Stimulated activated naive B cell treated with anti-CD40 and anti-IgM and Interleukin-4, amounts not matched to agents 10 μg/mL and 1 μg/mL and 100 μg/mL, for 72 hours (primary cell): ENCODE results near the gene SRP54.

Source experiments
- ATAC-seq, 2 donors: fragments of 150-1000 bp; cut with Tn5 transposase; replicated peaks; 2 replicates each; pipeline ENCODE4 v1.10.0; 2021; ENCODE audit warnings: moderate library complexity in 1 of 2
- DNase-seq: peaks from one replicate; pipeline ENCODE4 v3.0.0; 2021
- H3K27ac Mint-ChIP-seq: one replicate; pipeline ENCODE4 v1.8.0; 2022; ENCODE audit warnings: mild to moderate bottlenecking, mixed read lengths
- H3K27me3 Mint-ChIP-seq, 2 donors: one replicate each; pipeline ENCODE4 v1.8.0; 2022; ENCODE audit warnings: mixed read lengths in 2 of 2
- H3K36me3 Mint-ChIP-seq, 2 donors: one replicate each; pipeline ENCODE4 v1.8.0; 2022; ENCODE audit warnings: mixed read lengths in 2 of 2, mild to moderate bottlenecking in 1 of 2
- H3K4me1 Mint-ChIP-seq, 2 donors: one replicate each; pipeline ENCODE4 v1.8.0; 2022; ENCODE audit warnings: mixed read lengths in 2 of 2, mild to moderate bottlenecking in 1 of 2
- H3K4me3 Mint-ChIP-seq, 2 donors: one replicate each; pipeline ENCODE4 v1.8.0; 2022; ENCODE audit warnings: mild to moderate bottlenecking in 2 of 2, mixed read lengths in 2 of 2, moderate library complexity in 1 of 2
- H3K9me3 Mint-ChIP-seq, 2 donors: one replicate each; pipeline ENCODE4 v1.8.0; 2022; ENCODE audit warnings: mixed read lengths in 2 of 2, mild to moderate bottlenecking in 1 of 2

Gene SRP54

GRCh38 chr14:34966413-34966812, 16.4 kb upstream of the SRP54 start:
- Mint-ChIP-seq H3K36me3 (peaks cover 7 to 15% of the 10 kb centered on the region in 2 donors), H3K27me3 (no peaks in the 10 kb centered on the region), H3K4me1 (peaks cover 3 to 13% of the 10 kb centered on the region in 2 donors), H3K27ac (no peak overlapping the region), H3K9me3 (no peaks in the 10 kb centered on the region), H3K4me3 (no peak overlapping the region)
- DNase-seq, result no peak
- ATAC-seq, result peak; percentile 94 to 97

- H3K4me3 Mint-ChIP-seq, result no peak overlapping the region
- H3K4me1 Mint-ChIP-seq, result peaks cover 10 to 29% of the 10 kb centered on the region in 2 donors
- DNase-seq, result no peak
- H3K36me3 Mint-ChIP-seq, result peaks cover 4 to 15% of the 10 kb centered on the region in 2 donors
- H3K27ac Mint-ChIP-seq, result no peak overlapping the region
- no peaks in the 10 kb centered on the region for H3K9me3 Mint-ChIP-seq
- no peak for ATAC-seq
- H3K27me3 Mint-ChIP-seq, result no peaks in the 10 kb centered on the region
Measured at GRCh38 chr14:34970665-34971064, 12.1 kb upstream of the SRP54 start.

- peaks cover 11 to 25% of the 10 kb centered on the region in 2 donors for H3K4me1 Mint-ChIP-seq
- ATAC-seq, result no peak
- peaks cover 4 to 15% of the 10 kb centered on the region in 2 donors for H3K36me3 Mint-ChIP-seq
- H3K4me3 Mint-ChIP-seq, result no peak overlapping the region
- H3K27me3 Mint-ChIP-seq, result no peaks in the 10 kb centered on the region
- DNase-seq, result no peak
- no peak overlapping the region for H3K27ac Mint-ChIP-seq
- H3K9me3 Mint-ChIP-seq, result no peaks in the 10 kb centered on the region
Measured at GRCh38 chr14:34971381-34971780, 11.4 kb upstream of the SRP54 start.

- no peaks in the 10 kb centered on the region for H3K27me3 Mint-ChIP-seq
- no peak overlapping the region for H3K4me3 Mint-ChIP-seq
- peaks cover 4 to 14% of the 10 kb centered on the region in 2 donors for H3K36me3 Mint-ChIP-seq
- ATAC-seq, result no peak
- no peaks in the 10 kb centered on the region for H3K9me3 Mint-ChIP-seq
- peaks cover 10 to 23% of the 10 kb centered on the region in 2 donors for H3K4me1 Mint-ChIP-seq
- DNase-seq, result no peak
- peak overlapping the region; percentile 6 for H3K27ac Mint-ChIP-seq
Measured at GRCh38 chr14:34971801-34972200, 11.0 kb upstream of the SRP54 start.

GRCh38 chr14:34978444-34978843, 4.3 kb upstream of the SRP54 start:
- H3K4me1 Mint-ChIP-seq, result peaks cover 7 to 16% of the 10 kb centered on the region in 2 donors
- DNase-seq (no peak), ATAC-seq (no peak)
- no peak overlapping the region for H3K27ac Mint-ChIP-seq
- H3K4me3 Mint-ChIP-seq, result no peak overlapping the region
- no peaks in the 10 kb centered on the region for H3K9me3 Mint-ChIP-seq
- no peaks in the 10 kb centered on the region for H3K27me3 Mint-ChIP-seq
- H3K36me3 Mint-ChIP-seq, result peaks cover 1 to 5% of the 10 kb centered on the region in 2 donors

- H3K9me3 Mint-ChIP-seq, result no peaks in the 10 kb centered on the region
- H3K36me3 Mint-ChIP-seq, result peaks cover 5 to 16% of the 10 kb centered on the region in 2 donors
- no peaks in the 10 kb centered on the region for H3K27me3 Mint-ChIP-seq
- no peak overlapping the region for H3K4me3 Mint-ChIP-seq
- ATAC-seq (no peak), DNase-seq (no peak)
- peaks cover 8 to 11% of the 10 kb centered on the region in 2 donors for H3K4me1 Mint-ChIP-seq
- H3K27ac Mint-ChIP-seq, result no peak overlapping the region
Measured at GRCh38 chr14:34980337-34980900, 2.4 kb upstream of the SRP54 start.

- peak; percentile 37 for DNase-seq
Measured at GRCh38 chr14:34981743-34982420, 910 bp upstream of the SRP54 start.

GRCh38 chr14:34983148-34983760, 462 bp downstream of the SRP54 start:
- Mint-ChIP-seq H3K9me3 (no peaks in the 10 kb centered on the region), H3K36me3 (peaks cover 7 to 29% of the 10 kb centered on the region in 2 donors), H3K4me3 (no peak overlapping the region), H3K27ac (no peak overlapping the region), H3K27me3 (no peaks in the 10 kb centered on the region), H3K4me1 (peaks cover 7 to 9% of the 10 kb centered on the region in 2 donors)
- ATAC-seq, result peak; percentile 29
- no peak for DNase-seq

More at GRCh38 chr14:34981743-34982420, 910 bp upstream of the SRP54 start:
- Mint-ChIP-seq H3K36me3 (peaks cover 7 to 26% of the 10 kb centered on the region in 2 donors), H3K4me1 (peaks cover 6 to 7% of the 10 kb centered on the region in 2 donors), H3K27me3 (no peaks in the 10 kb centered on the region), H3K4me3 (no peak overlapping the region), H3K9me3 (no peaks in the 10 kb centered on the region), H3K27ac (no peak overlapping the region)
- ATAC-seq, result peak; percentile 24 to 38

- ATAC-seq (no peak), DNase-seq (no peak)
- Mint-ChIP-seq H3K27me3 (no peaks in the 10 kb centered on the region), H3K4me3 (no peak overlapping the region), H3K27ac (peak overlapping the region; percentile 86), H3K9me3 (no peaks in the 10 kb centered on the region), H3K4me1 (peaks cover 7 to 9% of the 10 kb centered on the region in 2 donors), H3K36me3 (peaks cover 7 to 29% of the 10 kb centered on the region in 2 donors)
Measured at GRCh38 chr14:34983786-34984185, 994 bp downstream of the SRP54 start.

GRCh38 chr14:34985740-34986139, 2.9 kb downstream of the SRP54 start:
- no peak overlapping the region for H3K4me3 Mint-ChIP-seq
- peaks cover 5 to 25% of the 10 kb centered on the region in 2 donors for H3K36me3 Mint-ChIP-seq
- H3K4me1 Mint-ChIP-seq, result peaks cover 8 to 11% of the 10 kb centered on the region in 2 donors
- DNase-seq (no peak), ATAC-seq (no peak)
- no peaks in the 10 kb centered on the region for H3K9me3 Mint-ChIP-seq
- no peaks in the 10 kb centered on the region for H3K27me3 Mint-ChIP-seq
- no peak overlapping the region for H3K27ac Mint-ChIP-seq

GRCh38 chr14:34987180-34987579, 4.4 kb downstream of the SRP54 start:
- H3K9me3 Mint-ChIP-seq, result no peaks in the 10 kb centered on the region
- no peaks in the 10 kb centered on the region for H3K27me3 Mint-ChIP-seq
- no peak overlapping the region for H3K4me3 Mint-ChIP-seq
- H3K36me3 Mint-ChIP-seq, result peaks cover 7 to 30% of the 10 kb centered on the region in 2 donors
- peaks cover 10 to 17% of the 10 kb centered on the region in 2 donors for H3K4me1 Mint-ChIP-seq
- no peak overlapping the region for H3K27ac Mint-ChIP-seq
- DNase-seq (no peak), ATAC-seq (no peak)

GRCh38 chr14:34989762-34990161, 7.0 kb downstream of the SRP54 start:
- DNase-seq (no peak), ATAC-seq (no peak)
- no peaks in the 10 kb centered on the region for H3K27me3 Mint-ChIP-seq
- no peak overlapping the region for H3K27ac Mint-ChIP-seq
- H3K9me3 Mint-ChIP-seq, result no peaks in the 10 kb centered on the region
- peaks cover 15 to 27% of the 10 kb centered on the region in 2 donors for H3K4me1 Mint-ChIP-seq
- H3K36me3 Mint-ChIP-seq, result peaks cover 6 to 31% of the 10 kb centered on the region in 2 donors
- no peak overlapping the region for H3K4me3 Mint-ChIP-seq

GRCh38 chr14:34993426-34993825, 10.6 kb downstream of the SRP54 start:
- H3K27ac Mint-ChIP-seq, result no peak overlapping the region
- no peaks in the 10 kb centered on the region for H3K27me3 Mint-ChIP-seq
- ATAC-seq (no peak), DNase-seq (no peak)
- H3K36me3 Mint-ChIP-seq, result peaks cover 6 to 15% of the 10 kb centered on the region in 2 donors
- peaks cover 9 to 33% of the 10 kb centered on the region in 2 donors for H3K4me1 Mint-ChIP-seq
- H3K4me3 Mint-ChIP-seq, result no peak overlapping the region
- H3K9me3 Mint-ChIP-seq, result no peaks in the 10 kb centered on the region

GRCh38 chr14:34994668-34995067, 11.9 kb downstream of the SRP54 start:
- H3K27me3 Mint-ChIP-seq, result no peaks in the 10 kb centered on the region
- H3K27ac Mint-ChIP-seq, result no peak overlapping the region
- no peak overlapping the region for H3K4me3 Mint-ChIP-seq
- H3K4me1 Mint-ChIP-seq, result peaks cover 9 to 25% of the 10 kb centered on the region in 2 donors
- peaks cover 6 to 19% of the 10 kb centered on the region in 2 donors for H3K36me3 Mint-ChIP-seq
- H3K9me3 Mint-ChIP-seq, result no peaks in the 10 kb centered on the region
- ATAC-seq (no peak), DNase-seq (no peak)

- Mint-ChIP-seq H3K36me3 (peaks cover 16 to 29% of the 10 kb centered on the region in 2 donors), H3K27ac (peak overlapping the region; percentile 47), H3K4me3 (no peak overlapping the region), H3K27me3 (no peaks in the 10 kb centered on the region), H3K9me3 (no peaks in the 10 kb centered on the region), H3K4me1 (peaks cover 7 to 16% of the 10 kb centered on the region in 2 donors)
- ATAC-seq (no peak), DNase-seq (no peak)
Measured at GRCh38 chr14:34997762-34998161, 15.0 kb downstream of the SRP54 start.
